GM21717 (cell line): ENCODE results near the gene HINFP.

Experiments
- ATAC-seq: cut with Tn5 transposase; IDR thresholded peaks from one replicate; pipeline ENCODE4 v1.9.1; 2021; ENCODE audit warnings: mild to moderate bottlenecking, moderate library complexity; ENCODE audit not compliant: unreplicated experiment

HINFP gene

GRCh38 chr11:119121008-119121810 lies at the start of gene HINFP:
TSS of gene HINFP (plus strand) at chr11:119121580. CDS start at chr11:119126945, 5,365 bp downstream.
- ATAC-seq = peak; percentile 90

- ATAC-seq = no peak
Measured at GRCh38 chr11:119077839-119078238, 43.5 kb upstream of the HINFP start.

- no peak for ATAC-seq
Measured at GRCh38 chr11:119078675-119079420, 42.5 kb upstream of the HINFP start.

GRCh38 chr11:119081682-119082260 lies 39.6 kb upstream of the HINFP start:
- ATAC-seq = no peak

- peak; percentile 77 for ATAC-seq
Measured at GRCh38 chr11:119084663-119085436, 36.5 kb upstream of the HINFP start, which contains the start of gene HMBS. TSS of gene HMBS (plus strand) at chr11:119084881. CDS start at chr11:119085034, 153 bp downstream.

GRCh38 chr11:119085437-119085847 lies 35.9 kb upstream of the HINFP start:
- peak; percentile 19 for ATAC-seq

GRCh38 chr11:119087123-119087522 lies 34.3 kb upstream of the HINFP start:
- ATAC-seq = no peak

- ATAC-seq = no peak
Measured at GRCh38 chr11:119087747-119088241, 33.6 kb upstream of the HINFP start.

- no peak for ATAC-seq
Measured at GRCh38 chr11:119088406-119088805, 33.0 kb upstream of the HINFP start.

GRCh38 chr11:119089319-119089718 lies 32.1 kb upstream of the HINFP start:
- ATAC-seq = no peak

GRCh38 chr11:119091178-119091577 lies 30.2 kb upstream of the HINFP start:
- ATAC-seq = no peak

GRCh38 chr11:119091966-119092879 lies 29.2 kb upstream of the HINFP start:
- no peak for ATAC-seq

GRCh38 chr11:119092880-119093842 lies 28.2 kb upstream of the HINFP start:
- ATAC-seq = no peak

- peak; percentile 9 for ATAC-seq
Measured at GRCh38 chr11:119093942-119094815, 27.2 kb upstream of the HINFP start.

- ATAC-seq = peak; percentile 30
Measured at GRCh38 chr11:119094816-119095065, 26.6 kb upstream of the HINFP start.

GRCh38 chr11:119095066-119095880 lies 26.1 kb upstream of the HINFP start:
- ATAC-seq = peak; percentile 67

- no peak for ATAC-seq
Measured at GRCh38 chr11:119099711-119100110, 21.7 kb upstream of the HINFP start.
